SK-N-SH treated with all-trans-retinoic acid at 6 μM for 48 hours (cell line): ENCODE measurements around the gene KRTAP4-6.

Experiments used
- ARNTL ChIP-seq: fragments of 450-650 bp; formaldehyde crosslinking; IDR thresholded peaks from 2 replicates; pipeline ENCODE4 v1.5.0; 2020; ENCODE audit warnings: low read depth, mild to moderate bottlenecking, moderate library complexity, borderline replicate concordance
- ESRRG ChIP-seq: fragments of 250-450 bp; sonication (Bioruptor Pico); IDR thresholded peaks from 2 replicates; pipeline ENCODE4 v1.6.1; 2021; ENCODE audit warnings: mild to moderate bottlenecking
- PATZ1 ChIP-seq: fragments of 250-450 bp; sonication (Bioruptor Pico); IDR thresholded peaks from 2 replicates; pipeline ENCODE4 v1.8.0; 2020; ENCODE audit warnings: mild to moderate bottlenecking, moderate library complexity, borderline replicate concordance
- PPARA ChIP-seq: fragments of 250-450 bp; sonication (Bioruptor Pico); IDR thresholded peaks from 2 replicates; pipeline ENCODE4 v1.5.0; 2020; ENCODE audit warnings: mild to moderate bottlenecking, borderline replicate concordance
- TOX ChIP-seq: fragments of 250-450 bp; sonication (Bioruptor Pico); IDR thresholded peaks from 2 replicates; pipeline ENCODE4 v1.8.0; 2021; ENCODE audit warnings: mild to moderate bottlenecking, moderate library complexity, borderline replicate concordance
- ZC3H10 ChIP-seq: fragments of 250-450 bp; sonication (Bioruptor Pico); IDR thresholded peaks from 2 replicates; pipeline ENCODE4 v1.5.1; 2021; ENCODE audit warnings: mild to moderate bottlenecking, moderate library complexity
- ZFP30 ChIP-seq: fragments of 450-650 bp; formaldehyde crosslinking; IDR thresholded peaks from 2 replicates; pipeline ENCODE4 v1.5.0; 2022; ENCODE audit warnings: mild to moderate bottlenecking, moderate library complexity
- ZNF565 ChIP-seq: fragments of 450-650 bp; formaldehyde crosslinking; conservative IDR thresholded peaks from 2 replicates; pipeline ENCODE4 v1.5.0; 2020; ENCODE audit warnings: low read depth, mild to moderate bottlenecking, moderate library complexity
- ZNF70 ChIP-seq: fragments of 450-650 bp; formaldehyde crosslinking; IDR thresholded peaks from 2 replicates; pipeline ENCODE4 v1.5.0; 2020; ENCODE audit warnings: mild to moderate bottlenecking, moderate library complexity

- no peak for TF ChIP-seq ZC3H10 (CRISPR knock-in tag)
- TF ChIP-seq PATZ1, result no peak
- TF ChIP-seq ARNTL (CRISPR knock-in tag), result no peak
- TF ChIP-seq ZNF70 (CRISPR knock-in tag), result no peak
- TF ChIP-seq TOX, result no peak
- TF ChIP-seq PPARA (CRISPR knock-in tag), result no peak
- no peak for TF ChIP-seq ZFP30 (CRISPR knock-in tag)
- TF ChIP-seq ZNF565 (CRISPR knock-in tag), result no peak
- no peak for TF ChIP-seq ESRRG
Observed at GRCh38 chr17:41096055-41096454, 44.3 kb downstream of the KRTAP4-6 start.
